DMS 273 (cell line): ENCODE data around the gene CHID1.
A peak's percentile ranks its signal among the peaks of the same experiment; 100 is the strongest.

Experiments
- DNase-seq: peaks from one replicate; lab custom pipeline; 2025; ENCODE audit not compliant: unreplicated experiment; lab: John Stamatoyannopoulos, UW

Gene CHID1

GRCh38 chr11:910589-911030 lies at the start of gene CHID1:
Gene CHID1 (minus strand): TSS chr11:910810. CDS start chr11:904816, 5,994 bp downstream.
- peak; percentile 90 for DNase-seq

- no peak for DNase-seq
These were observed 49.0 kb upstream of the CHID1 start for GRCh38 chr11:959608-960007.

GRCh38 chr11:959027-959426 lies 48.4 kb upstream of the CHID1 start:
- no peak for DNase-seq

GRCh38 chr11:958101-958500 lies 47.5 kb upstream of the CHID1 start:
- no peak for DNase-seq

- DNase-seq: no peak
These were observed 46.8 kb upstream of the CHID1 start for GRCh38 chr11:957212-957920.

- DNase-seq: no peak
These were observed 44.8 kb upstream of the CHID1 start for GRCh38 chr11:955154-956063.

GRCh38 chr11:954392-955153 lies 44.0 kb upstream of the CHID1 start:
- no peak for DNase-seq

GRCh38 chr11:953512-953911 lies 42.9 kb upstream of the CHID1 start:
- no peak for DNase-seq

- DNase-seq: no peak
These were observed 42.1 kb upstream of the CHID1 start for GRCh38 chr11:952406-953385.

GRCh38 chr11:951507-951906 lies 40.9 kb upstream of the CHID1 start:
- DNase-seq: no peak

- DNase-seq: no peak
These were observed 37.1 kb upstream of the CHID1 start for GRCh38 chr11:947744-948143.

GRCh38 chr11:945986-946385 lies 35.4 kb upstream of the CHID1 start:
- DNase-seq: peak; percentile 25

- no peak for DNase-seq
These were observed 34.3 kb upstream of the CHID1 start for GRCh38 chr11:944711-945470.

- DNase-seq: no peak
These were observed 32.2 kb upstream of the CHID1 start for GRCh38 chr11:942823-943222.

- DNase-seq: no peak
These were observed 30.0 kb upstream of the CHID1 start for GRCh38 chr11:940496-941135.

GRCh38 chr11:937841-938261 lies 27.2 kb upstream of the CHID1 start:
- no peak for DNase-seq

GRCh38 chr11:936199-936598 lies 25.6 kb upstream of the CHID1 start:
- DNase-seq: no peak

GRCh38 chr11:934527-934926 lies 23.9 kb upstream of the CHID1 start:
- no peak for DNase-seq

GRCh38 chr11:933936-934335 lies 23.3 kb upstream of the CHID1 start:
- no peak for DNase-seq
